Fibroblast of skin of right biceps (primary cell): ENCODE data around the gene TMEM14B.
"Not testable (repeated sequence)": the region's sequence is repeated elsewhere in the genome, so short reads cannot be mapped to it uniquely, and the experiment has no call there.

Experiments
- DNase-seq: peaks from one replicate; pipeline ENCODE4 v3.0.0-alpha.2; 2013

Gene TMEM14B

DNA sequence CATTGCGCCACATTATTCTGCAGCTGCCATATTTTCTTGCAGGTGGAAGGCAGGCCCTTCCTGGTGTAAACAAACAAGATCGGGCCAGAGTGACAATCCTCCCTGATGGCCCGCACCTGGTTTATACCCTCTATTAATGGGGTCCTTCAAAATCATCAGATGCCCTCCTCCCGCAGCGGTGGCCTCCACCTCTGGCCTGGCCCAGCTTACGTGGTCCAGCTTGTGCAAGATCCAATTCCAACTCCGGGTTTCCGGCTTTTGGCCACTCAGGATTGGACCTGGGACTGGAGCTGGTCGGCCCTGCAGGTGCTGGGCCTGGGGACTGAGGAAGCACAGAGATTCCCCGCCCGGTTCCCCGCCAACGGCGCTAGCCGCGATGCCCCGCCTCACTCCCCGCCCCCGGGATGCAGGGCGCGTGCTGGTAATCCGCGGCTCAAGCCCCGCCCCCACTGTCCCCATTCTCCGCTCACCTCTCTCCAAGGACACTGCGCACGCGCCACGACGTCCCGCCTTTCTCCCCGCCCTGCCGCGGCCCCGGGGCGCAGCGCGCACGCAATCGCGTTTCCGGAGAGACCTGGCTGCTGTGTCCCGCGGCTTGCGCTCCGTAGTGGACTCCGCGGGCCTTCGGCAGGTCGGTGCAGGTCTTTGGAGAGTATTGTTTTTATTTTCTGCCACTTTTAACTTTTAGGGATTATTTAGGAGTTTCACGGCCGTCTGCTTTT, at the start of gene TMEM14B:
Gene TMEM14B (plus strand): TSS at position 555 of the 722 bp plus-strand sequence. CDS start 1,441 bp downstream, outside the sequence.
- peak; percentile 95 for DNase-seq

DNA sequence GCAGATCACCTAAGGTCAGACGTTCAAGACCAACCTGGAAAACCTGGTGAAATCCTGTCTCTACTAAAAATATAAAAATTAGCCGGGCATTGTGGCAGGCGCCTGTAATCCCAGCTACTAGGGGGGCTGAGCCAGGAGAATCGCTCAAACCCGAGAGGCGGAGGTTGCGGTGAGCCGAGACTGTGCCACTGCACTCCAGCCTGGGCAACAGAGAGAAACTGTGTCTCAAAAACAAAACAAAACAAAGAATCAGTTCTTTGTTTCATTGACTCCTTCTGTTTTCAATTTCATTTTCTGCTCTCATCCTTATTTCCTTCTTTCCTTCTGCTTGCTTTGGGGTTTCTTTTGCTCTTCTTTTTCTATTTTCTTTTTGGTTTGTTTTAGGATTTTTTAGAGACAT, 33.6 kb upstream of the TMEM14B start:
- DNase-seq = no peak

DNA sequence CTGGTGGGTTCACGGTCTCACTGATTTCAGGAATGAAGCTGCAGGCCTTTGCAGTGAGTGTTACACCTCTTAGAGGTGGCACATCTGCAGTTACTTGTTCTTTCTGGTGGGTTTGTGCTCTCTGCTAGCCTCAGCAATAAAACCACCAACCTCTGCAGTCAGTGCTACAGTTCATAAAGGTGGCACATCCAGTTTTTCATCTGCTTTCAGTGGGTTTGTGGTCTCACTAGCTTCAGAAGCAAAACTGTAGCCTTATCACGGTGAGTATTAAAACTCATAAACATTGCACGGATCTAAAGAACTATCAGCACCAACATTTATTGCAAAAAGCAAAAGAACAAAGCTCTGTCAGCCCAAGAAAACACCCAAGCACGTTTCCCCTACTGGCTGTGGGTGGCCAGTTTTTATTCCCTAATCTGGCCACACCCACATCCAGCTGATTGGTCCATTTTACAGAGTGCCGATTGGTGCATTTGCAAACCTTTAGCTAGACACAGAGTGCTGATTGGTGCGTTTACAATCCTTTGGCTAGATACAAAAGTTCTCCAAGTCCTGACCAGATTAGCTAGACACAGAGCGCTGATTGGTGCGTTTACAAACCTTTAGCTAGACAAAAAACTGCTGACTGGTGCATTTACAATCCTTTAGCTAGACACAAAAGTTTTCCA, 28.2 kb upstream of the TMEM14B start:
- peak; percentile 38 for DNase-seq

DNA sequence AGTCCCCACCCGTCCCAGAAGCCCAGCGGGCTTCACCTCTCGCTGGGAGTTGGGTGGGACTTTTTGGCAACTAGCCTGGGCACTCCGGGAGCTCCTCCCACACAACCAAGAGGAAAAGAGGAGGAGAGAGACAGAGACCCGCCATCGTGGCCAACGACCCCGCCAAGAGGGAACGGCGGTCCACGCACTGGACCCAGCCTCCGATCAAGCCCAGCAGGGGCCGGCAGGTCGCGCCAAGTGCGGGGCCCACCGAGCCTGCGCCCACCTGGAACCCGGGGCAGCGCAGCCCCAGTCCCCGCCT, 27.7 kb upstream of the TMEM14B start:
- no peak for DNase-seq

DNA sequence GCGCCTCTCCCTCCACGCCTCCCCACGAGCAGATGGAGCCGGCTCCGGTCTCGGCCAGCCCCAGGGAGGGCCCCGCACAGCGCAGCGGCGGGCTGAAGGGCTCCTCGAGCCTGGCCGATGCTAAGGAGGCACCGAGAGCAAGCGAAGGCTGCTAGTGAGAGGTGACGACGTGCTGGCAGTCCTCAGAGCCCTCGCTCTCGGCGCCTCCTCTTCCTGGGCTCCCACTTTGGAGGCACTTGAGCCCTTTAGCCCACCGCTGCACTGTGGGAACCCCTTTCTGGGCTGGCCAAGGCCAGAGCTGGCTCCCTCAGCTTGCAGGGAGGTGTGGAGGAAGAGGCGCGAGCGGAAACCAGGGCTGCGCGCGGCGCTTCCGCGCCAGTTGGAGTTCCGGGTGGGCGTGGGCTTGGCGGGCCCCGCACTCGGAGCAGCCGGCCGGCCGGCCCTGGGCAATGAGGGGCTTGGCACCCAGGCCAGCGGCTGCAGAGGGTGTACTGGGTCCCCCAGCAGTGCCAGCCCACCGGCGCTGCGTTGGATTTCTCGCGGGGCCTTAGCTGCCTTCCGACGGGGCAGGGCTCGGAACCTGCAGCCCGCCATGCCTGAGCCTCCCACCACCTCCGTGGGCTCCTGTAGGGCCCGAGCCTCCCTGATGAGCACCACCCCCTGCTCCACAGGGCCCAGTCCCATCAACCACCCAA, 27.2 kb upstream of the TMEM14B start:
- peak; percentile 24 for DNase-seq

DNA sequence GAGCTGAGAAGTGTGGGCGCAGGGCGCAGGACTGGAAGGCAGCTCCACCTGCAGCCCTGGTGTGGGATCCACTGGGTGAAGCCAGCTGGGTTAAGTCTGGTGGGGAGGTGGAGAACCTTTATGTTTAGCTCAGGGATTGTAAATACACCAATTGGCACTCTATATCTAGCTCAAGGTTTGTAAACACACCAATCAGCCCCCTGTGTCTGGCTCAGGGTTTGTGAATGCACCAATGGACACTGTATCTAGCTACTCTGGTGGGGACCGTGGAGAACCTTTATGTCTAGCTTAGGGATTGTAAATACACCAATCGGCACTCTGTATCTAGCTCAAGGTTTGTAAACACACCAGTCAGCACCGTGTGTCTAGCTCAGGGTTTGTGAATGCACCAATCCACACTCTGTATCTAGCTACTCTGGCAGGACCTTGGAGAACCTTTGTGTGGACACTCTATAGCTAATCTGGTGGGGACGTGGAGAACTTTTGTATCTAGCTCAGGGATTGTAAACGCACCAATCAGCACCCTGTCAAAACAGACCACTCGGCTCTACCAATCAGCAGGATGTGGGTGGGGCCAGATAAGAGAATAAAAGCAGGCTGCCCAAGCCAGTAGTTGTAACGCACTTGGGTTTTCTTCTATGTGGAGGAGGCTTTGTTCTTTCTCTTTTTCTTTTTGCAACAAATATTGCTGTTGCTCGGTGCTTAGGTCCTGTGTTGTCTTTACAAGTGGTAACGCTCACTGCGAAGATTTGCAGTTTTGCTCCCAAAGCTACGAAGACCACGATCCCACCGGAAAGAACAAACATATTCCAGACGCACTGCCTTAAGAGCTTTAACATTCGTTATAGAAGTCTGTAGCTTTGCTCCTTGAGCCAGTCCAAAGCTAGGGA, 26.4 kb upstream of the TMEM14B start:
- DNase-seq = not testable (repeated sequence)

DNA sequence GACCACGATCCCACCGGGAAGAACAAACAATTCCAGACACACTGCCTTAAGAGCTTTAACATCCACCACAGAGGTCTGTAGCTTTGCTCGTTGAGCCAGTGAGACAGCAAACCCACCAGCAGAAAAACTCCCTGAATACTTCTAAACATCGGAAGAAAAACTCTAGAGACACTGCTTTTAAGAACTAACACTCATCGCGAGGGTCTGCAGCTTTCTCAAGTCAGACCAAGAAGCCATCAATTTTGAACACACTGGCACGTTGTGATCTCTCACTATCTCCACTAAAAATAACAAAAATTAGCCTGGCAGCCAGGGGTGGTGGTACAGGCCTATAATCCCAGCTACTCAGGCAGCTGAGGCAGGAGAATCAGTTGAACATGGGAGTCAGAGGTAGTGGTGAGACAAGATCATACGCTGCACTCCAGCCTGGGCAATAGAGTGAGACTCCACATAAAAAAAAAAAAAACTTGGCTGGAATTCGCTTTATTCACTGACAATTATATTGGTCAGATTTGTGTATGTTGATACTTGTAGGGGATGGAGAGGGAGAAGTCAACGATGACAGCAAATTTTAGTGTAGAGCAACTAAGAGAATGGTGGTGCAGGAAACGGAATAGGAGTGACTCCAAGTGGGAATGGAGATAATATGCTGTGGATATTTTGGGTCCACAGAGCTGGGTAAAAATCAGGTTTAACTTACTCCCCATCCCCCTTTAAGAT, 25.6 kb upstream of the TMEM14B start:
- DNase-seq = no peak

DNA sequence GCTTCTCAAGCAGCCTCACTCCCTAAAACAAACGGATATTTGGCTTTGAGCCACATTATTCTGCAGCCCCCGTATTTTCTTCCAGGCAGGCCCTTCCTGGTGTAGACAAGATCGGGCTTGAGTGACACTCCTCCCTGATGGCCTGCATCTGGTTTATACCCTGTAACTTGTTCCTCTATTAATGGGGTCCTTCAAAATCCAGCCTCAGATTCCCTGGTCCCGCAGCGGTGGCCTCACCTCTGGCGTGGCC, 25.1 kb upstream of the TMEM14B start:
- DNase-seq = no peak

DNA sequence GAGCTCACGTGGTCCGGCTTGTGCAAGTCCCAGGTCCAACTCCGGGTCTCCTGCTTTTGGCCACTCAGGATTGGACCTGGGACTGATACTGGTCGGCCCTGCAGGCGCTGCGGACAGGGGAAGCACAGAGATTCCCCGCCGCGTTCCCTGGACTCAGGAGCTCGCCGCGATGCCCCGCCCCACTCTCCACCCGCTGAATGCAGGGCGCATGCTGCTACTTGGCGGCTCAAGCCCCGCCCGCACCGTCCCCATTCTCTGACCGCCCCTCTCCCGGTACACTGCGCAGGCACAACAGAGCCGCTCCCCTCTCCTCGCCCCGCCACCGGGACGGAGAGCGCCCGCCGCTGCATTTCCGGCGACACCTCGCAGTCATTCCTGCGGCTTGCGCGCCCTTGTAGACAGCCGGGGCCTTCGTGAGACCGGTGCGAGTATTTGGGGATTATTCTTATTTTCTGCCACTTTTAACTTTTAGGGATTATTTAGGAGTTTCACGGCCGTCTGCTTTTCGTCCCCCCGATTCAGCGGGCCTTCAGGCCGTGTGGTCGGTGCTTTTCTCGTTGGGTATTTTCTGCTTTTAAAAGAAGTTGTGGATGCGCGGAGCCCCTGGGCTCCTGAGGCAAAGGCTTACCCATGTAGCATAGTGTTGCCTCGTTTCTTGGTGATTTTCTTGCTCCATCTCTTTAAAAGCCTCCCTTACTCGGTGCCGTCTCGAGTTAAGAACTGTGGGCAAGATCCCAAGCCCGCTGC, 24.6 kb upstream of the TMEM14B start, which contains the start of gene TMEM14C:
Gene TMEM14C (plus strand): TSS at position 251 of the 747 bp plus-strand sequence. CDS start 1,544 bp downstream, outside the sequence.
- DNase-seq = peak; percentile 97

DNA sequence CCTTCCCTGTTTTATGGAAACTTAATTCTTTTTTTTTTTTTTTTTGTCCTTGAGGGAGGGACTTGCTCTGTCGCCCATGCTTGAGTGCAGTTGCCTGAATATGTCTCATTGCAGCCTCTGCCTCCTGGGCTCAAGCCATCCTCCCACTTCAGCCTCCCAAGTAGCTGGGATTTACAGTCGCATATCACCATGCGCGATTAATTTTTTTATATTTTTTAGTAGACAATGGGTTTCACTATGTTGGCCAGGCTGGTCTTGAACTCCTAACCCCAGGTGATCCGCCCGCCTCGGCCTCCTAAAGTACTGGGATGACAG, 24.1 kb upstream of the TMEM14B start:
- DNase-seq = no peak

DNA sequence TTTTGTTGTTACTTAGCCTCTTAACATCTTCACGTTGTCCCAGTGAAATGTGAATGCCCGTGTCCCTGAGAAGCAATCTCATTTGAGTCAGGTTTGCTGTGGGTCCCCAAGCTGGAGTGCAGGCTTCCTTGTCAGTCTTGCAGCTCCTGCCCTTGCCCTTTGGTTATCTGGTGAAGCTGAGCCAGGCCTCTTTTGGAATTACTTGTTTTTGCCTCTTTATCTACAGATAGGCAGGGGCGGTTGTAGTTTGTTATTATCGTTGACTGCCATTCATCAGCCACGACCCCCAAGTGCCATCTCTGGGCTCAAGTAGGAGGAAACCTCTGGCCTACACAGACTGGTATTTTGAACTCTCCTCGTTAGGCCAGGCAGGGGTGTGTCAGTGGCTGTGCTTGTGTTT, 22.6 kb upstream of the TMEM14B start:
- no peak for DNase-seq

DNA sequence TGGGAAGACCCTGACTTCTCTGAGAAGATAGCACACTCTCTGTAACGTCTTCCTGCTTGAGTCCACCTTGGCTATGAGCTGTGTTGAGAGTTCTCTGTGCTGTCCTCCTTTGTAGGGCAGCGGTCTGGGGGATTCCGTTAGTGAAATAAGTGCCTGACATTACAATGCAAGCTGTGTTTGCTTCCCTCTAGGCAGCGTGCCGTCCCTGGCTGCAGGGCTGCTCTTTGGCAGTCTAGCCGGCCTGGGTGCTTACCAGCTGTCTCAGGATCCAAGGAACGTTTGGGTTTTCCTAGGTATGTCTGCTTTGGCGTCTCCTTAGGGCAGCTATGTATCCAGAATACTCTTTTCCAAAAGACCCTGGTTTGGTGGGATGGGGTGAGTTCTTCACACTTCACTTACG, 21.9 kb upstream of the TMEM14B start:
- no peak for DNase-seq

DNA sequence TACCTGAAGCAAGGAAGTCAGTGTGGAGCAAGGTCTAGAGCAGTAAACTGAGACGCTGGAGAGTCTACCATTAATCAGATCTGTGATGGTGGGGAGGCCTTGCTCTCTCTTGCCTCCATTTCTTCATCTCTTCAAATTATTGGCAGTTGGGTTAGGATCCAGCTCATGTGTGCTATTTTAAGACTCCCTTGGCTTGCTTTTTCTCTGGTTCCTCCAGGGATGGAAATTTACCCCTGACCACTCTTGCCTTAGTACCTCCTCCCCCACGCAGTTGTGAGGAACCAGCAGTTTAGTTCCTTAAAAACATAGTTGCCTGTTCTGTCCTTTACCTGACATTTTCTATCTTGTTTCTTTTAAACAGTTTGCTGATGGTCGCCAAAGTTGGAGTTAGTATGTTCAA, 17.4 kb upstream of the TMEM14B start:
- no peak for DNase-seq

DNA sequence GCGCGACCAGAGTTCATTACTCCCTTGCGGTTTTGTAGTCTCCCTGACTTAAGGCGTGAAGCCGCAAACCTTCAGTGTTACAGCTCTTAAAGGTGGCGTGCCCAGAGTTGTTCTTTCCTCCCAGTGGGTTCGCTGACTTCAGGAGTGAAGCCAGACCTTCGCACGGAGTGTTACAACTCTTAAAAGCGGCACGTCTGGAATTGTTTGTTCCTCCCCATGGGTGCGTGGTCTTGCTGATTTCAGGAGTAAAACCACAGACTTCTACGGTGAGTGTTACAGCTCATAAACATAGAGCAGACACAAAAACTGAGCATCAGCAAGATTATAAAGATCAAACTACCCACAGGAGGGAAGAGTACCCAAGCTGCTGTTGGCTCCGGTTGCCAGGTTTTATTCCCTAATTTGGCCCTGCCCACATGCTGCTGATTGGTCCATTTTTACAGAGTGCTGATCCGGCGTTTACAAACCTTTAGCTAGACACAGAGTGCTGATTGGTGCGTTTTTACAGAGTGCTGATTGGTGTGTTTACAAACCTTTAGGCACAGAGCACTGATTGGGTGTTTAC, 14.4 kb upstream of the TMEM14B start:
- peak; percentile 51 for DNase-seq

DNA sequence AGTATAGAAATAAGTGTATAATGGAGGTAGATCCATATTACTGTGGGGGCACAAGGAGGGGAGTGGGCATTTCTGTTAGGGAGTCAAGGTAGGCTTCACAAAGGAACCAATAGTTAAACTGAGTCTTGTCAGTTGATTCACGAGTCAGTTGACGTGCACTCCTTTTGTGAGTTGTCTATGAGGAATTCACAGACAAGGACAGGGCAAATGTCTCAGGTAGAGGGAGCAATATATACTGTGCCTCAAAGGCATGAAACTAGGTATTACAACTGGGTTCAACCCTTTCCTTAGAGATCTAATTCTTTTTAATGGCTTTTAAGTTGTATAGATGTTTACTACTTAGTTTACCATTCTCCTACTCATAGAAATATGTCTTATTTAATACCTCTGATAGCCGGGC, 13.7 kb upstream of the TMEM14B start:
- DNase-seq = no peak

DNA sequence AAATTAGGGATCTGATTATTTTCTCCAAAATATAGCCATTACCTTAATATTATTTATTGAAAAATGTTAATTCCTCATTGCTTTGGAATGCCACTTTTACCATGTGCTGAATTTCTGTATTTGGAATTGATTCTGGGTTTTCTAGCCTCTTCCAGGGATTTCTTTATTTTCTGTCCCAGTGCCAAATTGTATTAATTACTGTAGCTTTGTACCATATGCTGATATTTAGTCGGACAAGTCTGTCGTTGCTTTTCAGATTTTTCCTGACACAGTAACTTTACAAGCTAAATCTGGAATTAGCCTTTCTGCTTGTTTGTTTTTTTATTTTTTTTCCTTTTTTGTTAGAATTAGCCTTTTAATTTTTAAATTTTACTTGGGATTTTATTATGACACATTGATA, 10.9 kb upstream of the TMEM14B start:
- DNase-seq = no peak

DNA sequence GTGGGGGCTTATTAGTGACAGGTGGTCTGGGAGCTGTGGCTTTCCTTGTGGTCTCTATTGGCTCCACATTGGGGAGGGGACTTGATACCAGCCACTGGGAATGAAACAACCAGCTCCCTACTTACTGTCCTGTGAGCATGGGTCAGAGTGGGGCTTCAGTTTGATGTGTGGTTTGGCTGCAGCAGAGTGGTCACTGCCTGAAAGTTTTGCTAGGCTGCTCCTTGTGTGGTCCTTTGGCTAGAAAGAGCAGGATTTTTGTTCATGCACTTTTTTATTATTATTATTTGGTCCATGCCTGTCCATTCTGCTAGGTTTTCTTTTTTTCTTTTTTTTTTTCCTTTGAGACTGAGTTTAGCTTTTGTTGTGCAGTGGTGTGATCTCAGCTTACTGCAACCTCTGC, 7.5 kb upstream of the TMEM14B start:
- no peak for DNase-seq

DNA sequence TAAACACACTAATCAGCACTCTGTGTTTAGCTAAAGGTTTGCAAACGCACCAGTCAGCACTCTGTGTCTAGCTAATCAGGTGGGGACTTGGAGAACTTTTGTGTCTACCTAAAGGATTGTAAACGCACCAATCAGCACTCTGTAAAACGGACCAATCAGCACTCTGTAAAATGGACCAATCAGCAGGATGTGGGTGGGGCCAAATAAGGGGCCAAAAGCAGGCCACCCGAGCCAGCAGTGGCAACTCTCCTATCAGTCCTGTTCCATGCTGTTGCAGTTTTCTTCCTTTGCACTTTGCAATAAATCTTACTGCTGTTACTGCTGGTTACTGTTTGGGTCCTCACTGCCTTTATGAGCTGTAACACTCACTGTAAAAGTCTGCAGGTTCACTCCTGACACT, 6.0 kb upstream of the TMEM14B start:
- not testable (repeated sequence) for DNase-seq

DNA sequence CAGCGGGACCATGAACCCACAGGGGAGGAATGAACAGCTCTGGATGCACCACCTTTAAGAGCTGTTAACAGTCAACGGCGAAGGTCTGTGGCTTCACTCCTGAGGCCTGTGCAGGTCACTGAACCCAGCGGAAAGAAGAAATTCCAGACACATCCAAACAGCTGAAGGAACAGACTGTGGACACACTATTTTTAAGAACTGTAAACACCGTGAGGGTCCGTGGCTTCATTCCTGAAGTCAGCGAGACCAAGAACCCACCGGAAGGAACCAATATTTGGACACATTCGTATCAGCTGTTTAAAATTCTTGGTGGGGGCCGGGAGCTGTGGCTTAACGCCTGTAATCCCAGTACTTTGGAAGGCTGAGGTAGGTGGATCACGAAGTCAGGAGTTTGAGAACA, 5.4 kb upstream of the TMEM14B start:
- no peak for DNase-seq

DNA sequence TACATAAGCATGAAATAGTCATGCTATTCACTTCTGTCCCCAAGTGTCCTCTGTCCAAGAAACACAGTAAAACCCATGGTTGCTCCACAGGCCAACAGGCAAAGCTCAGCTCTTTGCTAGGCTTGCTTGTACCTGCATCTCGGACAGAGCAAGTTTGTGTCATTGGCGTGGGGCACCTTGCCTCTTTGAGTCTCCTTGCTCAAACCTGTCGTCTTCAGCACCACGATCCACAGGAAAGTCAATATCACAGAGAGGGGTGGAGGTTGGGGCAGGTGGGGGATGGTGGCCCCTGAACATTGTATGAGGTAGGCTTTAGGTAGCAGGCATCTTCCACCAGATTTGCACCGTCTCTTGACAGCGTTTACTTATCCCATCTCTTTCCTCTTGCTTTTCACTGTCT, 4.1 kb upstream of the TMEM14B start:
- no peak for DNase-seq

DNA sequence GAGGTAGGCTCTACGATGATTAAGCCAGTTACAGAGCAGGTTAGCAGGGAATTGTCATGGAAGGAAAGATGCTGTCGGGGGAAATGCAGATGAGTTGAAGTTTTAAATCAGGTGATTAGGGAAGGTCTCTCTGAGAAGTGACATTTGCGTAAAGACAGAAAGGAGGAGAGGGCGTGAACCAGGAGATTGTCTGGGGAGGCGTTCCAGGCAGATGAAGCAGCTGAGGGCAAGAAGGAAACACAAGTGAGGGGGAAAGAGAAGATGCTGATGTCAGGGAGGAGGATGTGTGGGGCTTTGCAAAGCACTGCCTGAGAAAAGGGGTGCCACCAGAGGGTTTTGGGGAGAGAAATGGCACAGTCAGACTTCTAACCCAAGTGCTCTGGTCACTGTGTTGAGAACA, 2.5 kb upstream of the TMEM14B start:
- DNase-seq = no peak

DNA sequence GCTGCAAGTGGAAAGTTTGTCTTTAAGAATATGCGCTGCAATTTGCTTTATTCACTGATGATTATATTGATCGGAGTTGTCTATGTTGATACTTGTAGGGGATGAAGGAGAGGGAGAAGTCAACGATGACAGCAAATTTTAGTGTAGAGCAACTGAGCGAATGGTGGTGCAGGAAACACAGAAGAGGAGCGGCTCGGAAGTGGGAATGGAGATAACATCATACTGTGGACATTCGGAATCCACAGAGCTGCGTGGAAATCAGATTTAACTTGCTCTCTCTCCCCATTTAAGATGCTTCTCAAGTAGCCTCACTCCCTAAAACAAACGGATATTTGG, 722 bp upstream of the TMEM14B start:
- no peak for DNase-seq
